ENCODE data around the gene CD36. TPM values are rescaled to one million over a fixed set of nuclear protein-coding genes. Genes with fewer than 3 reads are reported as not detected.
A peak's percentile ranks its signal among the peaks of the same experiment; 100 is the strongest.

The CD36 gene
- total RNA-seq, 8 experiments from 2014 or later = 0.22 to 98.4 (median 0.80) TPM

GRCh38 chr7:80725181-80725611, 86.8 kb downstream of the CD36 start:
- ATAC-seq (replicated peaks in 6 of 8) = peak in 5 of 8 experiments; percentile 60 to 84 (median 79)
- 17 to 100% (median 75%) methylated on average over 1 to 4 of the region's 4 CpGs for WGBS, 10 experiments
- Histone ChIP-seq H3K27ac (peak overlapping the region; percentile 22 to 48), H3K4me3 (no peak overlapping the region), H3K4me1 (replicated peaks in 1 of 2) (peaks cover 42 to 51% of the 10 kb centered on the region in 2 donors)
- in situ Hi-C loops (cut with MboI; ENCODE audit: low pct_unique_long_range_greater_than_20kb in 2 of 9, low sequenced_read_pairs in 9 of 9, unreplicated experiment in 9 of 9) = no loop called here

Other genes with a start within 250 kb of the CD36 start
- under 1 TPM in 2 of 8 experiments, not detected in 6; 0.11 to 0.25 TPM for gene GNAT3, start 126.6 kb upstream of the CD36 start, total RNA-seq

Data from motor neuron (in vitro differentiated cells).